Breast epithelium (tissue), 4 donors: Measurements from ENCODE around the gene SAP30. TPM values are rescaled to one million over a fixed set of nuclear protein-coding genes. Genes with fewer than 3 reads are reported as not detected.

Source experiments
- DNase-seq, 2 donors: peaks; one replicate each; pipeline ENCODE4 v3.0.0-alpha.2; 2019; ENCODE audit warnings: low spot score in 2 of 2
- H3K27ac ChIP-seq, 2 donors: fragments of 200-600 bp; sonication (generic) in 1 of 2; one replicate each; pipeline ENCODE4 v1.5.1; 2016 to 2019; ENCODE audit warnings: mild to moderate bottlenecking in 1 of 2
- H3K27me3 ChIP-seq, 2 donors: fragments of 200-600 bp; sonication (generic) in 1 of 2; one replicate each; pipeline versions ENCODE4 v1.5.1 to v1.6.0; 2017 to 2019; ENCODE audit warnings: control low read depth in 1 of 2, mild to moderate bottlenecking in 1 of 2
- H3K36me3 ChIP-seq: fragments of 200-600 bp; one replicate; pipeline ENCODE4 v1.5.1; 2019
- H3K4me1 ChIP-seq, 2 donors: fragments of 200-600 bp; sonication (generic); one replicate each; pipeline ENCODE4 v1.5.1; 2016 to 2019; ENCODE audit warnings: control low read depth in 1 of 2
- H3K4me3 ChIP-seq, 3 donors: fragments of 200-600 bp; sonication (generic); 1 replicate in 2 of 3; 2 replicates in 1 of 3; pipeline ENCODE4 v1.5.1; 2016 to 2019; ENCODE audit warnings: mild to moderate bottlenecking in 3 of 3, moderate library complexity in 2 of 3
- H3K9me3 ChIP-seq, 2 donors: fragments of 200-600 bp; sonication (generic) in 1 of 2; one replicate each; pipeline ENCODE4 v1.5.1; 2016 to 2019; ENCODE audit warnings: control low read depth in 1 of 2
- CTCF ChIP-seq, 3 donors: fragments of 450-650 bp; IDR thresholded peaks; one replicate each; pipeline ENCODE4 v1.5.1; 2016 to 2017; ENCODE audit warnings: antibody characterized with exemption in 3 of 3, mild to moderate bottlenecking in 3 of 3, moderate library complexity in 3 of 3
- POLR2A ChIP-seq: fragments of 450-650 bp; IDR thresholded peaks from one replicate; pipeline ENCODE4 v1.6.1; 2016; ENCODE audit warnings: antibody characterized with exemption, mild to moderate bottlenecking, moderate library complexity
- POLR2AphosphoS5 ChIP-seq, 3 donors: sonication (generic); formaldehyde crosslinking; IDR thresholded peaks; one replicate each; pipeline ENCODE4 v1.6.1; 2017; ENCODE audit warnings: antibody characterized with exemption in 3 of 3
- intact Hi-C: fragments of 100-400 bp; cut with DNase I; formaldehyde crosslinking; loops from one replicate; pipeline ENCODE4 v1.15.1; 2023; ENCODE audit warnings: low total_unique reads
- total RNA-seq, 3 donors: library from RNA; depleted of rRNA; stranded (reverse); fragments of >200 nt; gene quantifications; one replicate each; pipeline ENCODE4 v1.1.0, GENCODE V29; 2016

The SAP30 gene
- total RNA-seq, 3 donors from 2014 or later, result 29.8 to 50.1 (median 41.7) TPM

- TF ChIP-seq POLR2AphosphoS5 (IDR thresholded peaks at IDR 0.05), result no peak
- no peak for TF ChIP-seq CTCF (IDR thresholded peaks at IDR 0.05)
- TF ChIP-seq POLR2A, result no peak
- H3K4me3 ChIP-seq, result no peak overlapping the region
- DNase-seq, result no peak
- no peak overlapping the region for H3K27ac ChIP-seq
- no peaks in the 10 kb centered on the region for H3K36me3 ChIP-seq
- H3K4me1 ChIP-seq, result no peaks in the 10 kb centered on the region
- H3K27me3 ChIP-seq, result no peaks in the 10 kb centered on the region
- intact Hi-C loops, result no loop called here
- no peaks in the 10 kb centered on the region for H3K9me3 ChIP-seq
Observed at GRCh38 chr4:173367946-173368345, 2.8 kb upstream of the SAP30 start.

GRCh38 chr4:173370130-173370476, 651 bp upstream of the SAP30 start:
- intact Hi-C loops, result no loop called here
- Histone ChIP-seq H3K27me3 (no peaks in the 10 kb centered on the region), H3K4me3 (peak overlapping the region; percentile 82 to 90 (median 89)), H3K9me3 (no peaks in the 10 kb centered on the region), H3K36me3 (no peaks in the 10 kb centered on the region), H3K4me1 (no peaks in the 10 kb centered on the region), H3K27ac (peak overlapping the region; percentile 92 to 97)
- DNase-seq, result peak; percentile 60 to 62
- TF ChIP-seq POLR2AphosphoS5 (IDR thresholded peaks at IDR 0.05) (no peak), POLR2A (no peak), CTCF (IDR thresholded peaks at IDR 0.05) (no peak)

GRCh38 chr4:173371292-173372192, 788 bp downstream of the SAP30 start:
- Histone ChIP-seq H3K4me3 (peak overlapping the region; percentile 82 to 90 (median 89)), H3K27me3 (no peaks in the 10 kb centered on the region), H3K9me3 (no peaks in the 10 kb centered on the region), H3K36me3 (no peaks in the 10 kb centered on the region), H3K4me1 (no peaks in the 10 kb centered on the region), H3K27ac (peak overlapping the region; percentile 92)
- peak; percentile 60 to 61 for DNase-seq
- intact Hi-C loops, result no loop called here
- no peak for TF ChIP-seq POLR2A
- peak; percentile 11 to 59 (median 54) for TF ChIP-seq POLR2AphosphoS5 (IDR thresholded peaks at IDR 0.05)
- TF ChIP-seq CTCF (IDR thresholded peaks at IDR 0.05), result no peak

- DNase-seq, result no peak
- TF ChIP-seq POLR2AphosphoS5 (IDR thresholded peaks at IDR 0.05), result no peak
- TF ChIP-seq POLR2A, result no peak
- TF ChIP-seq CTCF (IDR thresholded peaks at IDR 0.05), result no peak
- H3K36me3 ChIP-seq, result no peaks in the 10 kb centered on the region
- intact Hi-C loops, result no loop called here
- H3K27me3 ChIP-seq, result no peaks in the 10 kb centered on the region
- H3K9me3 ChIP-seq, result no peaks in the 10 kb centered on the region
- no peaks in the 10 kb centered on the region for H3K4me1 ChIP-seq
- H3K4me3 ChIP-seq, result no peak overlapping the region
- H3K27ac ChIP-seq, result no peak overlapping the region
Observed at GRCh38 chr4:173374588-173374987, 3.8 kb downstream of the SAP30 start.

- intact Hi-C loops, result no loop called here
- H3K9me3 ChIP-seq, result no peaks in the 10 kb centered on the region
- no peaks in the 10 kb centered on the region for H3K27me3 ChIP-seq
- H3K4me1 ChIP-seq, result no peaks in the 10 kb centered on the region
- no peak for TF ChIP-seq POLR2A
- TF ChIP-seq POLR2AphosphoS5 (IDR thresholded peaks at IDR 0.05), result no peak
- no peak for TF ChIP-seq CTCF (IDR thresholded peaks at IDR 0.05)
- no peak for DNase-seq
- no peaks in the 10 kb centered on the region for H3K36me3 ChIP-seq
- H3K27ac ChIP-seq, result no peak overlapping the region
- no peak overlapping the region for H3K4me3 ChIP-seq
Observed at GRCh38 chr4:173379929-173380328, 9.2 kb downstream of the SAP30 start.
